Measurements from ENCODE around the gene TGFB1. TPM values are rescaled to one million over a fixed set of nuclear protein-coding genes. Genes with fewer than 3 reads are reported as not detected.

TGFB1 gene
- total RNA-seq, 1 donor from 2014 or later: 4.5 TPM

DNA sequence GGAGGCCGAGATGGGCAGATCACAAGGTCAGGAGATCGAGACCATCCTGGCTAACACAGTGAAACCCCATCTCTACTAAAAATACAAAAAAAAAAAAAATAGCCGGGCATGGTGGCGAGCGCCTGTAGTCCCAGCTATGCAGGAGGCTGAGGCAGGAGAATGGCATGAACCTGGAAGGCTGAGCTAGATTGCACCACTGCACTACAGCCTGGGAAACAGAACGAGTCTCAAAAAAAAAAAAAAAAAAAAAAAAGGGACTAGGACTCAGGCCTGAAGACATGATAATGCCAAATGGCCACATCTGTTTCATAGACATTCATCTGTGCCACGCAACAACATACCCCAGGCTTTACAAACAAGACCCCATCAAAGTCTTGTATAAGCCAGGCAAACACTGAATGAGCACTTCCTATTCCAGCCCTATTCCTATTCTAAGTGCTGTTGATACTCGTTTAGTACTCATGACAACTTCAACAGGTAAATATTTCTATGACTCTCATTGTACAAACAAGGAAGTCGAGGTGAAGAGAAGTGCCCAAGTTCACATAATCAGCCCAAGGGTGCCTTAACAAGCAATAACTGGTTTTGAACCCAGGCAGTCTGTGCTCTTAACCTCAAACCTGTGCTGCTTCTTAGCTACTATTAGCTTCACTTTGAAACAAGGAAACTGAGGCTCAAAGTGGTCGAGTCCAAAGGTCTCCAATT is 8.6 kb upstream of the TGFB1 start:
- no peaks in the 10 kb centered on the region for H3K27me3 ChIP-seq (ENCODE audit: control insufficient read depth, insufficient read depth, low read length)
- TF ChIP-seq, protein P1, sequence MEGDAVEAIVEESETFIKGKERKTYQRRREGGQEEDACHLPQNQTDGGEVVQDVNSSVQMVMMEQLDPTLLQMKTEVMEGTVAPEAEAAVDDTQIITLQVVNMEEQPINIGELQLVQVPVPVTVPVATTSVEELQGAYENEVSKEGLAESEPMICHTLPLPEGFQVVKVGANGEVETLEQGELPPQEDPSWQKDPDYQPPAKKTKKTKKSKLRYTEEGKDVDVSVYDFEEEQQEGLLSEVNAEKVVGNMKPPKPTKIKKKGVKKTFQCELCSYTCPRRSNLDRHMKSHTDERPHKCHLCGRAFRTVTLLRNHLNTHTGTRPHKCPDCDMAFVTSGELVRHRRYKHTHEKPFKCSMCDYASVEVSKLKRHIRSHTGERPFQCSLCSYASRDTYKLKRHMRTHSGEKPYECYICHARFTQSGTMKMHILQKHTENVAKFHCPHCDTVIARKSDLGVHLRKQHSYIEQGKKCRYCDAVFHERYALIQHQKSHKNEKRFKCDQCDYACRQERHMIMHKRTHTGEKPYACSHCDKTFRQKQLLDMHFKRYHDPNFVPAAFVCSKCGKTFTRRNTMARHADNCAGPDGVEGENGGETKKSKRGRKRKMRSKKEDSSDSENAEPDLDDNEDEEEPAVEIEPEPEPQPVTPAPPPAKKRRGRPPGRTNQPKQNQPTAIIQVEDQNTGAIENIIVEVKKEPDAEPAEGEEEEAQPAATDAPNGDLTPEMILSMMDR (IDR thresholded peaks at IDR 0.05; ENCODE audit: insufficient read depth, low read length, severe bottlenecking): no peak
- no peak overlapping the region for H3K4me3 ChIP-seq (ENCODE audit: low read depth, low read length)
- FAIRE-seq: no peak
- H3K36me3 ChIP-seq (ENCODE audit: control insufficient read depth, insufficient read depth, low read length): no peaks in the 10 kb centered on the region
- DNase-seq (ENCODE audit: low read depth): peak; percentile 91

DNA sequence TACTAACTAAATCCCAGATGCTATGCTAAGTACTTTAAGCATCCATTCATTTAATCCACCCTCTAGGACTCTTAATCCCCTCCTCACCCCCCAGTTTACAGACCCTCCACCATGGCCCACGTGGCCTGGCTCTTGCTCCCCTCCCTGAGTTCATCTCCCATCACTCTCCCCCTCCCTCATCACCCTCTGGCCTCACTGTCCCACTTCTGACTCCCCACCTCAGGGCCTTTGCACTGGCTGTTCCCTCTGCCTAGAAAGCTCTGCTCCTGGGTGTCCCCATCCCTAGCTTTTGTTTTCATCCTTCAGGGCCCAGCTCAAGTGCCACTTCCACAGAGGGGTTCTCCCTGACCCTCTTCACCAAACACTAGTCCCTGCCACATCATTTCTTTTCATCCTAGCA is 6.0 kb upstream of the TGFB1 start:
- no peak for FAIRE-seq
- TF ChIP-seq, protein P1 (IDR thresholded peaks at IDR 0.05; ENCODE audit: insufficient read depth, low read length, severe bottlenecking): no peak

DNA sequence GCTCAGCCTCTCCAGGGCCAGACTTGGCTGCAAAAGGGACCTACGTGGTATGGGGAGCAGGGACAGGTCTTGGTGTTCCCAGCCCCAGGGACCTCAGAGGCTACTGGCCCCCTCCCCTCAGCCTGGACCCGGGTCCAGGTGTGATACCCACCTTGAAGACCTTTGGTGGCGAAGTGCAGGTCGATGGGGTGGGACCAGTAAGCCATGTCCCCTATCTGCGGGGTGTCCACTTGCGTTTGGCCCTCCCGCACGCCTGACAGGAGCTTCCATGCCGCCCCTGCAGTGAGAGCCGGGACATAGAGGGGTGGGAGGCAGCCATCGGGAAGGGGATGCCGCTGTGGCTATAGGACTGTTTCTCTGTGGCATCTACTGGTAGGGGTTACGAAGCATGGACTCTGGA is 4.0 kb upstream of the TGFB1 start:
- H3K27me3 ChIP-seq (ENCODE audit: control insufficient read depth, insufficient read depth, low read length): no peaks in the 10 kb centered on the region
- TF ChIP-seq, protein P1 (IDR thresholded peaks at IDR 0.05; ENCODE audit: insufficient read depth, low read length, severe bottlenecking): no peak
- H3K4me3 ChIP-seq (ENCODE audit: low read depth, low read length): no peak overlapping the region
- no peak for DNase-seq (ENCODE audit: low read depth)
- no peak for FAIRE-seq
- no peaks in the 10 kb centered on the region for H3K36me3 ChIP-seq (ENCODE audit: control insufficient read depth, insufficient read depth, low read length)

More for the DNA sequence above, 6.0 kb upstream of the TGFB1 start:
- no peak for DNase-seq (ENCODE audit: low read depth)
- Histone ChIP-seq H3K36me3 (ENCODE audit: control insufficient read depth, insufficient read depth, low read length) (no peaks in the 10 kb centered on the region), H3K4me3 (ENCODE audit: low read depth, low read length) (no peak overlapping the region), H3K27me3 (ENCODE audit: control insufficient read depth, insufficient read depth, low read length) (no peaks in the 10 kb centered on the region)

DNA sequence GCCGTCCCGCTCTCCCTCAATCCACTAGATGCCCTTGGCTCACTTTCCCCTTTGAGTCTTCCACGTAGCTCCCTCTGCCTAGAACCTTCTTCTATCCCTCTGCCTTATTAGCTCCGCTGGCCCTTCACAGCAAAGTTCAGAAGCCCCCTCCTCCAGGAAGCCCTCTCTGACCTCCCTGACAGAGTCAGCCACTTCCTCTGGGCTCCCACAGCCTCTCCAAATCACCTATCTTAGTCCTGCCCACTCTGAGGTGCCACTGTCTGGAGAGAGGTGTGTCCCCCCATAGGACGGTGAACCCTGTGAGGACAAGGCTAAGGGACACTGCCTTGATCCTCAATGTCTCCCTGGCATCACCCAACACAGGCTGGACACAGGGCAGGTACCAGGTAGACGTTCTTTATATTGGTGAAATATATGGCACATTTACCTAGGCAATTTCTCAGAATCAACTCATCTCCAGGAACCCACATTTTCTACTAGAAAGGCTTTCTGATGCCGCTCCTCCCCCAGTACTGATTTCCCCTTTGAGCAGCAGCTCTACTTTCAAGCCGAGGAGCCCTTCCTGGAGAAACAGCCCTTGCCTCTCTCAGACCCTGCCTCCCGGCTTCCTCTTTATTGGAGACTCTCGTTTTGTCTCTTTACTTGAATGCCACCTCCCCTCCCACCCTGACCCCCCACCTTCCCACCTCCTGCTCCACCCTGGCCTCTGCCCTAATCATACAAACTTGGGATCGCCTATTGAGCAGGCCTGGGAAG is 3.4 kb upstream of the TGFB1 start:
- DNase-seq (ENCODE audit: low read depth) (no peak), FAIRE-seq (no peak)
- Histone ChIP-seq H3K36me3 (ENCODE audit: control insufficient read depth, insufficient read depth, low read length) (no peaks in the 10 kb centered on the region), H3K4me3 (ENCODE audit: low read depth, low read length) (no peak overlapping the region), H3K27me3 (ENCODE audit: control insufficient read depth, insufficient read depth, low read length) (no peaks in the 10 kb centered on the region)
- TF ChIP-seq, protein P1 (IDR thresholded peaks at IDR 0.05; ENCODE audit: insufficient read depth, low read length, severe bottlenecking): no peak

DNA sequence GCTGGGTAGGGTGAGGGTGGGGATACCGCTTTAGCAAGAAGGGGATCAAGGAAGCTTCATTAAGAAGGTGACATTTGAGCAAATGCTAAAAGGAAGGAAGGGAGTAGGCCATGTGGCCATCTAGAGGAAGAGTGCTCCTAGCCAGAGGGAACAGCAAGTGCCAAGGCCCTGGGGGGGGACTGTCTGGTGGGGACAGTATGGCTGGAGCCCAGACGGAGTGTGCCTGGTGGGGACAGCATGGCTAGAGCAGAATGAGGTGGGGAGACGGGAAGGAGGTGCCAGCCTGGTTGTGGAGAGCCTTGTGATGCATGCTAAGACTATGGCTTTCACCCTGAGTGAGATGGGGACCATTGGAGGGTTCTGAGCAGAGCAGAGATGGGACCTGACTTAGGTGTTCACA is 2.1 kb upstream of the TGFB1 start:
- no peak for DNase-seq (ENCODE audit: low read depth)
- Histone ChIP-seq H3K4me3 (ENCODE audit: low read depth, low read length) (no peak overlapping the region), H3K36me3 (ENCODE audit: control insufficient read depth, insufficient read depth, low read length) (no peaks in the 10 kb centered on the region), H3K27me3 (ENCODE audit: control insufficient read depth, insufficient read depth, low read length) (no peaks in the 10 kb centered on the region)
- TF ChIP-seq, protein P1 (IDR thresholded peaks at IDR 0.05; ENCODE audit: insufficient read depth, low read length, severe bottlenecking): no peak
- FAIRE-seq: no peak

Measured in bronchial epithelial cell (primary cell).